Lung (tissue), 12 donors: Measurements from ENCODE around the gene CD63. TPM values are rescaled to one million over a fixed set of nuclear protein-coding genes. Genes with fewer than 3 reads are reported as not detected.

Source experiments
- ATAC-seq: fragments of 200-7000 bp; cut with Tn5 transposase; one replicate; pipeline ENCODE4 v1.9.1; 2020; ENCODE audit warnings: moderate number of reproducible peaks; ENCODE audit not compliant: insufficient read depth, low FRiP score
- DNase-seq, 3 donors: peaks; one replicate each; pipeline ENCODE4 v3.0.0-alpha.2; 2013 to 2017
- H3K27ac ChIP-seq, 2 donors: one replicate each; pipeline ENCODE4 v1.5.1; 2013; ENCODE audit warnings: mild to moderate bottlenecking in 2 of 2, moderate library complexity in 2 of 2, control low read depth in 1 of 2, inconsistent platforms in 1 of 2, low read depth in 1 of 2, low read length in 1 of 2
- H3K27me3 ChIP-seq, 3 donors: one replicate each; pipeline ENCODE4 v1.5.1; 2013; ENCODE audit warnings: low read length in 2 of 3; ENCODE audit not compliant: control insufficient read depth in 3 of 3, insufficient read depth in 3 of 3
- H3K36me3 ChIP-seq, 4 donors: one replicate each; pipeline ENCODE4 v1.5.1; 2013; ENCODE audit warnings: low read length in 4 of 4, mild to moderate bottlenecking in 1 of 4, moderate library complexity in 1 of 4; ENCODE audit not compliant: control insufficient read depth in 4 of 4, insufficient read depth in 4 of 4
- H3K4me1 ChIP-seq, 5 donors: one replicate each; pipeline ENCODE4 v1.5.1; 2013; ENCODE audit warnings: low read length in 5 of 5, mild to moderate bottlenecking in 2 of 5, moderate library complexity in 1 of 5; ENCODE audit not compliant: control insufficient read depth in 5 of 5, insufficient read depth in 5 of 5
- H3K4me3 ChIP-seq: one replicate; pipeline ENCODE4 v1.5.1; 2013; ENCODE audit warnings: mild to moderate bottlenecking, control low read depth, moderate library complexity
- H3K9ac ChIP-seq, 2 donors: one replicate each; pipeline ENCODE4 v1.5.1; 2013; ENCODE audit warnings: low read length in 2 of 2, control low read depth in 1 of 2; ENCODE audit not compliant: insufficient read depth in 1 of 2
- H3K9me3 ChIP-seq, 4 donors: one replicate each; pipeline ENCODE4 v1.5.1; 2013; ENCODE audit warnings: low read length in 3 of 4, mild to moderate bottlenecking in 1 of 4, moderate library complexity in 1 of 4; ENCODE audit not compliant: control insufficient read depth in 4 of 4, insufficient read depth in 3 of 4
- whole genome bisulfite sequencing, 2 donors: extraction: QIAGEN DNeasy Blood & Tissue Kit; methylation state at CpG; one replicate each; pipeline ENCODE4 v1.1.7; 2013; 5-methylcytosine and 5-hydroxymethylcytosine counted together
- polyA plus RNA-seq, 2 donors: library from polyadenylated mRNA; stranded (reverse); fragments of 200-250 nt; gene quantifications; one replicate each; pipeline ENCODE4 v1.2.1, GENCODE V29; 2013
- total RNA-seq, 2 donors: library from RNA; depleted of rRNA in 1 of 2; stranded (reverse); fragments of >200 nt in 1 of 2; gene quantifications; one replicate each; pipeline ENCODE4 v1.2.1, GENCODE V29; 2014 to 2021
- TF ChIP-seq, protein P1 (sequence below): IDR thresholded peaks from 2 replicates; pipeline ENCODE4 v1.5.1; 2012; ENCODE audit warnings: mild to moderate bottlenecking; ENCODE audit errors: control extremely low read depth, extremely low read depth
- donor health status: control.
- donor health status: control.
- donor health status: Bipolar disorder and iron deficiency.
- donor health status: healthy.
- donor health status: DM: yes; HTN: yes; CAD: no.

CD63 gene
- total and polyA plus RNA-seq, 4 donors = 516 to 2,824 (median 1,627) TPM

DNA sequence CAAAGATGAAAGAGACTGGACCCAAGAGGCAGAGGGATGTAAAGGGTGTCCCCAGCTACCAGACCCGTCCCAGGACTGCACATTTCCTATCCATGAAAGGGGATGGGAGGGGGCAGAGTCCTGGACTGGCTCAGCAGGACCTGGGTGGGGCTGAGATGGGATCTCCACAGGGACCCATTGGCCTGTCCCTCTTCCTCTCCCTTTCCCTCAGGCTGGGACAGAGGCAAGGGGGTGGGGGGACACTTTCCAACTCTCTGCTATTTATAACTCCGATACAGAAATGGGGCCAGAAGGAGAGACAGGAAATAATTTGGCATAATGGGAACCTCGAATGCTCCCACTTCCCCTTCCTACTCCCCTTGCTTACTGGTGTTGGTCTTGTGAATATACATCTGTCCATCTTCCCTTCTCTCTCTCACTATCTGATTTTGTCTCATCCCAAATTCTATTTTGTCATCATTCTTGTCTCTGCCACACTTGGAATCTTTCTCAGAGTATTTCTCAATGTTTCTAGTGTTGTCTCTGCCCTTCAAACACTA is 20.0 kb downstream of the CD63 start:
- DNase-seq (no peak), ATAC-seq (no peak)
- Histone ChIP-seq H3K27ac (peak overlapping the region in 1 of 2 donors; percentile 85), H3K9me3 (no peaks in the 10 kb centered on the region), H3K4me1 (peaks cover 0 to 53% (median 6%) of the 10 kb centered on the region in 5 donors), H3K4me3 (no peak overlapping the region), H3K27me3 (peaks cover 0 to 9% (median 5%) of the 10 kb centered on the region in 3 donors), H3K9ac (no peak overlapping the region), H3K36me3 (no peaks in the 10 kb centered on the region)
- TF ChIP-seq, protein P1, sequence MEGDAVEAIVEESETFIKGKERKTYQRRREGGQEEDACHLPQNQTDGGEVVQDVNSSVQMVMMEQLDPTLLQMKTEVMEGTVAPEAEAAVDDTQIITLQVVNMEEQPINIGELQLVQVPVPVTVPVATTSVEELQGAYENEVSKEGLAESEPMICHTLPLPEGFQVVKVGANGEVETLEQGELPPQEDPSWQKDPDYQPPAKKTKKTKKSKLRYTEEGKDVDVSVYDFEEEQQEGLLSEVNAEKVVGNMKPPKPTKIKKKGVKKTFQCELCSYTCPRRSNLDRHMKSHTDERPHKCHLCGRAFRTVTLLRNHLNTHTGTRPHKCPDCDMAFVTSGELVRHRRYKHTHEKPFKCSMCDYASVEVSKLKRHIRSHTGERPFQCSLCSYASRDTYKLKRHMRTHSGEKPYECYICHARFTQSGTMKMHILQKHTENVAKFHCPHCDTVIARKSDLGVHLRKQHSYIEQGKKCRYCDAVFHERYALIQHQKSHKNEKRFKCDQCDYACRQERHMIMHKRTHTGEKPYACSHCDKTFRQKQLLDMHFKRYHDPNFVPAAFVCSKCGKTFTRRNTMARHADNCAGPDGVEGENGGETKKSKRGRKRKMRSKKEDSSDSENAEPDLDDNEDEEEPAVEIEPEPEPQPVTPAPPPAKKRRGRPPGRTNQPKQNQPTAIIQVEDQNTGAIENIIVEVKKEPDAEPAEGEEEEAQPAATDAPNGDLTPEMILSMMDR = no peak
- WGBS, 2 donors = 0 to 11% methylated on average over 3 of the region's 3 CpGs

DNA sequence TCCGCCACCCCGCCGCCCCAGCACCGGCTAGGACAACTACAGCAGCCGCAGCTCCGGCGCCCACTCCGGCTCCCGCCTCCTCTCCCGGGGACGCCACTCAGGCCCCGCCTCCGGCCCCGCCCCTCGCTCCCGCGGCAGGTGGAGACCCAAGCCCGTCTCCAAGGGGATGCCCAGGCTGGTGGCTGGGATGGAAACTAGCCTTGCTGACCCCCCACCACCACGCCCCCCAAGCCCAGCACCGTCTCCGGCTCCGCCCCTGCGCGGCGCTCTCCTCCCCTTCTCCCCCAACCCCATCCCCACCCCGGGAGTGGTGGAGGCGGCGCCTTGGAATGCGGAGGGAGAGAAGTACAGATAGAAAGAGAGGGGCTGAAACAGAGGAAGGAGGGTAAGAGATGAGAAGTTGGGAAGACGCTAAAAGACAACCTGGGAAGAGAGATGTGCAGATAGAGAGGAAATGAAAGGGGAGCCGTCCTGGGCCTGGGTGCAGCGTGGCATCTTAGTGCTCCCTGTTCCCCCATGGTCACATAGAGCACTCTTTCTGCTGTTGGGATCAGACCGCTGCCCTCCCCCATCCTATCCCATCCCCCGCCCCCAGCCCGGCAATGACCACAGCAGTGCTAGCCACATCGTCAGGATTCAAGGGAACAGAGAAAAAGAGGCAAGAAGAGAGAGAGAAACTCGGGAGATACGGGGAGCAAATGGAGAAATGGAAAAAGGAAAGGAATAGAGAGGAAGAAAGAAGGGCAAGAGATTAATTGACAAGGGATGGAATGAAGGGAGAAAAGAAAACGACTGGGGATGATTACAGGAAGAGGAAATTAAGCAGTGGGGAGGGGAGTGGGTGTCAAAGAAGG is 20.7 kb downstream of the CD63 start, which contains the start of gene ITGA7:
Gene ITGA7 (minus strand): TSS at position 64 of the 854 bp plus-strand sequence. CDS start 222 bp downstream, outside the sequence.
- H3K4me1 ChIP-seq = peaks cover 0 to 55% (median 6%) of the 10 kb centered on the region in 5 donors
- peak; percentile 24 for ATAC-seq
- peaks cover 0 to 9% (median 5%) of the 10 kb centered on the region in 3 donors for H3K27me3 ChIP-seq
- TF ChIP-seq, protein P1 = no peak
- no peaks in the 10 kb centered on the region for H3K9me3 ChIP-seq
- no peaks in the 10 kb centered on the region for H3K36me3 ChIP-seq
- peak in 2 of 3 donors; percentile 40 to 68 for DNase-seq
- peak within 1 kb of the TSS; percentile 63 for H3K4me3 ChIP-seq
- no peak within 1 kb of the TSS for H3K9ac ChIP-seq
- peak within 1 kb of the TSS in 1 of 2 donors; percentile 98 for H3K27ac ChIP-seq
- 1% methylated on average over 25 to 39 of the region's 39 CpGs for WGBS, 2 donors

DNA sequence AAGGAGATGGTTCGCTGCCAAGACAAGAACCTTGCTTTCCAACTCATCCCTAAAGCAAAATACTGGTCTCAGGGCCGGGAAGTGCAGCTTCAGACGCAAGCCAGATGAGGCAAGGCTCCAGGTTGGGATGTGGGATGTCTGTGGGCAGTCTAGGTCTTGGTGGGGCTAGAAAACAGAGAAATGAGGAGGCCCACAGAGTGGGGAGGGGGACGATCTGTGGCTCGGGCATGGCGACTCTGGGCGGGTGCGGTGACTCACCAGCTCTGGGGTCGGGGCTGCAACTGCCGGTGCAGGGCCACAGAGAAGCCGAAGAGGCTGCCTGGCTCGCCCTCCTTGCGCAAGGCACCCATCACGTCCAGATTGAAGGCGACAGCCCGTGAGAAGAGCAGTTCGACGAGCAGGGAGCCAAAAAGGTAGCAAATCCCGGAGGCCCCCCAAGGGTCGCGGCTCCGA is 21.6 kb downstream of the CD63 start:
- Histone ChIP-seq H3K27ac (peak overlapping the region in 1 of 2 donors; percentile 98), H3K9me3 (no peaks in the 10 kb centered on the region), H3K9ac (no peak overlapping the region), H3K36me3 (no peaks in the 10 kb centered on the region), H3K4me3 (peak overlapping the region; percentile 31), H3K27me3 (peaks cover 0 to 9% (median 5%) of the 10 kb centered on the region in 3 donors), H3K4me1 (peaks cover 0 to 47% (median under 1%) of the 10 kb centered on the region in 5 donors)
- 10 to 12% methylated on average over 20 to 22 of the region's 22 CpGs for WGBS, 2 donors
- TF ChIP-seq, protein P1 = no peak
- DNase-seq (no peak), ATAC-seq (no peak)
